Measurements from ENCODE around the gene NTMT1. TPM values are rescaled to one million over a fixed set of nuclear protein-coding genes. Genes with fewer than 3 reads are reported as not detected.

NTMT1 gene
- total RNA-seq (2022; extraction: Qiagen RNA extraction) = 81.8 to 98.1 TPM (median 91.1 TPM) in 5 replicates

GRCh38 chr9:129626079-129626624 lies at the start of gene NTMT1:
NTMT1 (plus strand) TSS chr9:129626163; CDS start chr9:129632704, 6,541 bp downstream.

GRCh38 chr9:129620669-129621295 lies 5.2 kb upstream of the NTMT1 start, which contains the start of gene C9orf50:
C9orf50 (minus strand) TSS chr9:129621101; CDS start chr9:129620574, 527 bp downstream.

GRCh38 chr9:129641750-129642585 lies 16.0 kb downstream of the NTMT1 start, which contains the start of gene ASB6:
ASB6 (minus strand) TSS chr9:129642151; CDS start chr9:129641999, 152 bp downstream.

GRCh38 chr9:129665389-129665775 lies 39.4 kb downstream of the NTMT1 start, which contains the start of gene PRRX2:
PRRX2 (plus strand) TSS chr9:129665647; CDS start chr9:129665868, 221 bp downstream.

Other genes with a start within 250 kb of the NTMT1 start
- gene C9orf50, start 5.1 kb upstream of the NTMT1 start, total RNA-seq (2022; extraction: Qiagen RNA extraction) = 0.08 to 0.18 TPM in 2 of 5 replicates, not detected in the others
- gene ASB6, start 16.0 kb downstream of the NTMT1 start, total RNA-seq (2022; extraction: Qiagen RNA extraction) = 17.4 to 25.0 TPM (median 24.2 TPM) in 5 replicates
- gene PRRX2, start 39.5 kb downstream of the NTMT1 start, total RNA-seq (2022; extraction: Qiagen RNA extraction) = 5.6 to 11.2 TPM (median 9.4 TPM) in 5 replicates
- gene PTGES, start 126.9 kb downstream of the NTMT1 start, total RNA-seq (2022; extraction: Qiagen RNA extraction) = 152 to 184 TPM (median 163 TPM) in 5 replicates
- 21.2 to 27.1 TPM (median 24.1 TPM) in 5 replicates for gene TOR1B, start 177.0 kb downstream of the NTMT1 start, total RNA-seq (2022; extraction: Qiagen RNA extraction)
- gene TOR1A, start 198.0 kb downstream of the NTMT1 start, total RNA-seq (2022; extraction: Qiagen RNA extraction) = 56.3 to 63.0 TPM (median 62.6 TPM) in 5 replicates
- 49.0 to 55.6 TPM (median 54.2 TPM) in 5 replicates for gene C9orf78, start 209.1 kb downstream of the NTMT1 start, total RNA-seq (2022; extraction: Qiagen RNA extraction)
- gene USP20, start 209.3 kb downstream of the NTMT1 start, total RNA-seq (2022; extraction: Qiagen RNA extraction) = 4.0 to 6.2 TPM (median 5.5 TPM) in 5 replicates